ENCODE data around the gene RAB37. TPM values are rescaled to one million over a fixed set of nuclear protein-coding genes. Genes with fewer than 3 reads are reported as not detected.

Gene RAB37
- total and polyA plus RNA-seq, 9 of the 15 experiments (the other 6 are each of a cell fraction or from before 2014, with no cell fraction given): 0.03 to 0.27 (median 0.11) TPM; not detected in 4

GRCh38 chr17:74750039-74750326 lies 12.9 kb downstream of the RAB37 start:
- no peak overlapping the region for H2AFZ ChIP-seq (ENCODE audit: low read depth, low read length)
- intact Hi-C loops (cut with micrococcal nuclease): no loop called here

DNA sequence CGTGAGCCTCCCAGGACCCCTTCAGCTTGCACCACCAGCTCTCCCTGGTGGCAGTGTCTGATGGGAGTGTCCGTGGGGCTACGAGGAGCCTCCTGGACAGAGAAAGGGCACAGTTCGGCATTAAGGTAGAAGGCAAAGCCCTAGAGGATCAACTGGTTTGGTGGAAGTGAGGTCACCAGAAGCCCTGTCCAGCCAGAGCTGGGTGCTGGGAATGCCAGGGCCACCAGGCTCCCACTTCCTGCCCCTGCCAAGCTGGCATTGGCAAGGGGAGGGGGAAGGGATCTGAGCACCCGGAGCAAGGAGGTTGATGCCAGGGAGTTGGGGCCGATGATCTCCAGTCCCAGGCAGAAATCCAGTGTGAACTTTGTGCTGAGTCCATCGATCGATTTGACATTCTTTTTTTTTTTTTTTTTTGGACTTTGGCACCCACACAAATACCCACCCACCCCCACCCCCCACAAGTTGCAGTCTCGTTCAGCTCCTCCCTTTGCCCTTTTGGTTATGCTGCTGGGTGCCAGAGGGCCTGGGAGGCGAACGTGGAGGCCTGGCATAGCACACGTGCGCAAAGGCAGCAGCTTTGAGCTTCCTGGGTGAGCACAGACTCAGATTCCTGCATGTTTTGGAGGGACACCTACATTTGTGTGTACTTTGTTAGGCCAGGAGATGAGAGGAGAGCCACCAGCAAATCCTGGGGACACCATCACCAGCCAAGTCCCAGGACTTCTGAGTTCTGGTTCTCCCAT lies 13.4 kb downstream of the RAB37 start:
- H3K4me2 ChIP-seq (ENCODE audit: insufficient read depth, low read length): peak overlapping the region; percentile 74
- FAIRE-seq (no peak), ATAC-seq (no peak), DNase-seq (ENCODE audit: extremely low read depth in 1 of 4, low spot score in 3 of 4) (no peak)
- H3K27me3 ChIP-seq (ENCODE audit: control insufficient read depth in 2 of 2, insufficient read depth in 2 of 2, low read length in 2 of 2): no peaks in the 10 kb centered on the region
- peak overlapping the region; percentile 82 to 97; a peak in 2 of 4 replicates for H3K9ac ChIP-seq (ENCODE audit: insufficient read depth in 1 of 2, low read depth in 2 of 2, low read length in 2 of 2)
- no peak overlapping the region for H2AFZ ChIP-seq (ENCODE audit: low read depth, low read length)
- peak overlapping the region; percentile 93; the same call in 1 of the 2 replicates for H3K4me3 ChIP-seq
- no peak for TF ChIP-seq HNRNPL (IDR thresholded peaks at IDR 0.05; ENCODE audit: low read depth, low read length)
- peak; percentile 7 for TF ChIP-seq WHSC1 (IDR thresholded peaks at IDR 0.05; ENCODE audit: low read length)
- no TSS peak for BruUV-seq (replicated peaks)
- no peak overlapping the region for H3K27ac ChIP-seq (ENCODE audit: extremely low read depth, low read depth, low read length)
- POLR2A ChIA-PET: interaction anchor here (0.6 to 3.6 kb wide), 7 partner anchors 10 to 122 kb away, joined by 3 to 22 read pairs (median 3); partner anchors contain the start of gene FDXR
- intact Hi-C loops (cut with micrococcal nuclease): no loop called here
- H3K4me1 ChIP-seq (replicated peaks in 1 of 2; ENCODE audit: control insufficient read depth in 2 of 2, insufficient read depth in 2 of 2, low read length in 2 of 2): peaks cover 47 to 70% of the 10 kb centered on the region in 2 experiments
- peaks cover 14% of the 10 kb centered on the region; the same call in 1 of the 2 replicates for H4K20me1 ChIP-seq (replicated peaks; ENCODE audit: control insufficient read depth, insufficient read depth, low read length)
- CTCF ChIA-PET (ENCODE audit: low intra/inter-chr PET ratio): no interaction called here
- 76% methylated on average over 11 of the region's 13 CpGs for WGBS (ENCODE audit: insufficient coverage, low coverage, missing lambda C conversion rate)
- peaks cover 61% of the 10 kb centered on the region for H3K79me2 ChIP-seq (ENCODE audit: control insufficient read depth, insufficient read depth, low read length)
- H3K9me3 ChIP-seq (replicated peaks; ENCODE audit: control insufficient read depth, insufficient read depth, low read depth, low read length): no peaks in the 10 kb centered on the region
- H3K9me1 ChIP-seq (ENCODE audit: control insufficient read depth, insufficient read depth, low read length): peaks cover 6% of the 10 kb centered on the region
- H3K36me3 ChIP-seq (ENCODE audit: control insufficient read depth, insufficient read depth, low read length): peaks cover 13% of the 10 kb centered on the region; the same call in 2 of the 3 replicates
- in situ Hi-C loops (cut with MboI): no loop called here

More at GRCh38 chr17:74750039-74750326, 12.9 kb downstream of the RAB37 start:
- CTCF ChIA-PET (ENCODE audit: low intra/inter-chr PET ratio): no interaction called here
- no peaks in the 10 kb centered on the region for H3K27me3 ChIP-seq (ENCODE audit: control insufficient read depth in 2 of 2, insufficient read depth in 2 of 2, low read length in 2 of 2)
- H3K9ac ChIP-seq (ENCODE audit: insufficient read depth in 1 of 2, low read depth in 2 of 2, low read length in 2 of 2): peak overlapping the region; percentile 82 to 97; a peak in 3 of 4 replicates
- 70% methylated on average over 6 of the region's 6 CpGs for WGBS (ENCODE audit: insufficient coverage, low coverage, missing lambda C conversion rate)
- TF ChIP-seq WHSC1 (IDR thresholded peaks at IDR 0.05; ENCODE audit: low read length) (peak; percentile 9), BDP1 (IDR thresholded peaks at IDR 0.05; ENCODE audit: insufficient read depth, insufficient read length) (no peak)
- H3K9me3 ChIP-seq (replicated peaks; ENCODE audit: control insufficient read depth, insufficient read depth, low read depth, low read length): no peaks in the 10 kb centered on the region
- ATAC-seq (no peak), DNase-seq (ENCODE audit: extremely low read depth in 1 of 4, low spot score in 3 of 4) (no peak), FAIRE-seq (no peak)
- H3K27ac ChIP-seq (ENCODE audit: extremely low read depth, low read depth, low read length): no peak overlapping the region
- in situ Hi-C loops (cut with MboI): no loop called here
- peaks cover 43 to 69% of the 10 kb centered on the region in 2 experiments for H3K4me1 ChIP-seq (replicated peaks in 1 of 2; ENCODE audit: control insufficient read depth in 2 of 2, insufficient read depth in 2 of 2, low read length in 2 of 2)
- peaks cover 56% of the 10 kb centered on the region for H3K79me2 ChIP-seq (ENCODE audit: control insufficient read depth, insufficient read depth, low read length)
- BruUV-seq (replicated peaks): no TSS peak
- POLR2A ChIA-PET: interaction anchor here (0.6 to 3.6 kb wide), 8 partner anchors 10 to 1322 kb away, joined by 3 to 22 read pairs (median 4); partner anchors contain the start of gene FDXR
- peak overlapping the region; percentile 74 for H3K4me2 ChIP-seq (ENCODE audit: insufficient read depth, low read length)
- H3K4me3 ChIP-seq: peak overlapping the region; percentile 93
- peaks cover 13% of the 10 kb centered on the region; the same call in 2 of the 3 replicates for H3K36me3 ChIP-seq (ENCODE audit: control insufficient read depth, insufficient read depth, low read length)
- peaks cover under 1% of the 10 kb centered on the region for H3K9me1 ChIP-seq (ENCODE audit: control insufficient read depth, insufficient read depth, low read length)
- H4K20me1 ChIP-seq (replicated peaks; ENCODE audit: control insufficient read depth, insufficient read depth, low read length): peaks cover 9% of the 10 kb centered on the region; the same call in 1 of the 2 replicates

All from K562 (cell line).